GM12892 (cell line): Measurements from ENCODE around the gene PHLDA2.

Experiments
- DNase-seq: peaks from one replicate; pipeline ENCODE4 v3.0.0; 2011; ENCODE audit not compliant: insufficient read length
- FAIRE-seq: peaks from 2 replicates; lab custom pipeline; 2011; peaks lifted over from hg19 to GRCh38; lab: Jason Lieb, UNC
- POLR2A ChIP-seq: IDR thresholded peaks from 2 replicates; pipeline ENCODE4 v1.6.1; 2011; ENCODE audit warnings: low read depth, low read length, control low read depth
- POLR2AphosphoS5 ChIP-seq: IDR thresholded peaks from 2 replicates; pipeline ENCODE4 v1.6.1; 2011; ENCODE audit warnings: low read depth, low read length, control low read depth
- TAF1 ChIP-seq: IDR thresholded peaks from 2 replicates; pipeline ENCODE4 v1.6.1; 2011; ENCODE audit warnings: low read depth, mild to moderate bottlenecking, control low read depth, low read length, borderline replicate concordance

The PHLDA2 gene

GRCh38 chr11:2954263-2954662, 25.0 kb upstream of the PHLDA2 start:
- no peak for TF ChIP-seq POLR2AphosphoS5
- TF ChIP-seq TAF1 = no peak
- TF ChIP-seq POLR2A = no peak
- FAIRE-seq = peak; percentile 67

GRCh38 chr11:2952290-2952689, 23.1 kb upstream of the PHLDA2 start:
- FAIRE-seq (no peak), DNase-seq (no peak)
- TF ChIP-seq TAF1 (no peak), POLR2AphosphoS5 (no peak), POLR2A (no peak)

More at GRCh38 chr11:2954263-2954662, 25.0 kb upstream of the PHLDA2 start:
- no peak for DNase-seq

GRCh38 chr11:2951231-2952110, 22.3 kb upstream of the PHLDA2 start:
- no peak for FAIRE-seq

GRCh38 chr11:2950825-2951224, 21.6 kb upstream of the PHLDA2 start:
- DNase-seq (no peak), FAIRE-seq (no peak)
- TF ChIP-seq POLR2AphosphoS5 (no peak), POLR2A (no peak), TAF1 (no peak)

More at GRCh38 chr11:2951231-2952110, 22.3 kb upstream of the PHLDA2 start:
- DNase-seq = no peak
- TF ChIP-seq POLR2AphosphoS5 (no peak), TAF1 (no peak), POLR2A (no peak)

GRCh38 chr11:2949920-2950319, 20.7 kb upstream of the PHLDA2 start:
- FAIRE-seq = no peak
- no peak for DNase-seq
- TF ChIP-seq POLR2AphosphoS5 (no peak), POLR2A (no peak), TAF1 (no peak)

GRCh38 chr11:2947744-2948143, 18.5 kb upstream of the PHLDA2 start:
- FAIRE-seq (no peak), DNase-seq (no peak)
- TF ChIP-seq TAF1 (no peak), POLR2A (no peak), POLR2AphosphoS5 (no peak)

- DNase-seq (no peak), FAIRE-seq (no peak)
- TF ChIP-seq TAF1 = no peak
- no peak for TF ChIP-seq POLR2AphosphoS5
- TF ChIP-seq POLR2A = no peak
These were observed 16.6 kb upstream of the PHLDA2 start for GRCh38 chr11:2945757-2946287.

GRCh38 chr11:2945031-2945756, 16.0 kb upstream of the PHLDA2 start:
- no peak for TF ChIP-seq POLR2A
- TF ChIP-seq POLR2AphosphoS5 = no peak
- FAIRE-seq (peak; percentile 38), DNase-seq (no peak)

GRCh38 chr11:2944530-2944929, 15.3 kb upstream of the PHLDA2 start:
- FAIRE-seq = no peak
- DNase-seq = no peak
- no peak for TF ChIP-seq POLR2A
- TF ChIP-seq POLR2AphosphoS5 = no peak
- TF ChIP-seq TAF1 = no peak

GRCh38 chr11:2943711-2944118, 14.5 kb upstream of the PHLDA2 start:
- no peak for FAIRE-seq
- DNase-seq = no peak
- TF ChIP-seq TAF1 (no peak), POLR2AphosphoS5 (no peak), POLR2A (no peak; the same call in 1 of the 2 replicates)
